HCEC 1CT (cell line): ENCODE results near the gene WDR59.

Experiments
- DNase-seq: peaks from one replicate; pipeline ENCODE4 v3.0.0-alpha.2; 2017

WDR59 gene

GRCh38 chr16:74899816-74900215 lies 85.1 kb downstream of the WDR59 start:
- no peak for DNase-seq

GRCh38 chr16:74898659-74899058 lies 86.3 kb downstream of the WDR59 start:
- DNase-seq: no peak

- DNase-seq: peak; percentile 61
Observed at GRCh38 chr16:74896389-74897370, 88.2 kb downstream of the WDR59 start.

- DNase-seq: no peak
Observed at GRCh38 chr16:74893541-74893940, 91.4 kb downstream of the WDR59 start.

- no peak for DNase-seq
Observed at GRCh38 chr16:74892574-74893461, 92.1 kb downstream of the WDR59 start.

- no peak for DNase-seq
Observed at GRCh38 chr16:74888888-74889287, 96.0 kb downstream of the WDR59 start.

- DNase-seq: no peak
Observed at GRCh38 chr16:74888232-74888862, 96.6 kb downstream of the WDR59 start.

- no peak for DNase-seq
Observed at GRCh38 chr16:74887084-74887483, 97.8 kb downstream of the WDR59 start.

GRCh38 chr16:74877706-74878105 lies 107.2 kb downstream of the WDR59 start:
- no peak for DNase-seq

GRCh38 chr16:74874912-74875546 lies 109.9 kb downstream of the WDR59 start:
- no peak for DNase-seq

- no peak for DNase-seq
Observed at GRCh38 chr16:74874123-74874522, 110.8 kb downstream of the WDR59 start.

- DNase-seq: no peak
Observed at GRCh38 chr16:74872302-74872701, 112.6 kb downstream of the WDR59 start.

- no peak for DNase-seq
Observed at GRCh38 chr16:74871608-74872007, 113.3 kb downstream of the WDR59 start.

- DNase-seq: peak; percentile 53
Observed at GRCh38 chr16:74868501-74868900, 116.4 kb downstream of the WDR59 start.

- DNase-seq: no peak
Observed at GRCh38 chr16:74868035-74868434, 116.9 kb downstream of the WDR59 start.

- no peak for DNase-seq
Observed at GRCh38 chr16:74867281-74867849, 117.6 kb downstream of the WDR59 start.

- DNase-seq: no peak
Observed at GRCh38 chr16:74865922-74866598, 118.9 kb downstream of the WDR59 start.

GRCh38 chr16:74862743-74863244 lies 122.1 kb downstream of the WDR59 start:
- peak; percentile 45 for DNase-seq

- DNase-seq: no peak
Observed at GRCh38 chr16:74852500-74852875, 132.4 kb downstream of the WDR59 start.

GRCh38 chr16:74850027-74850426 lies 134.9 kb downstream of the WDR59 start:
- DNase-seq: no peak

- DNase-seq: no peak
Observed at GRCh38 chr16:74847202-74847601, 137.7 kb downstream of the WDR59 start.
